IMR-90 (cell line): ENCODE measurements around the gene RPL6.

Experiments
- CTCF ChIP-seq: conservative IDR thresholded peaks from 2 replicates; pipeline ENCODE4 v1.5.1; 2012; ENCODE audit warnings: mild to moderate bottlenecking, low read depth, low read length, improper control_type of control experiment
- MAFK ChIP-seq: IDR thresholded peaks from 2 replicates; pipeline ENCODE4 v1.6.1; 2012; ENCODE audit warnings: low read depth, low read length, improper control_type of control experiment
- POLR2A ChIP-seq: IDR thresholded peaks from 2 replicates; pipeline ENCODE4 v1.6.1; 2012; ENCODE audit warnings: mild to moderate bottlenecking, low read depth, low read length

DNA sequence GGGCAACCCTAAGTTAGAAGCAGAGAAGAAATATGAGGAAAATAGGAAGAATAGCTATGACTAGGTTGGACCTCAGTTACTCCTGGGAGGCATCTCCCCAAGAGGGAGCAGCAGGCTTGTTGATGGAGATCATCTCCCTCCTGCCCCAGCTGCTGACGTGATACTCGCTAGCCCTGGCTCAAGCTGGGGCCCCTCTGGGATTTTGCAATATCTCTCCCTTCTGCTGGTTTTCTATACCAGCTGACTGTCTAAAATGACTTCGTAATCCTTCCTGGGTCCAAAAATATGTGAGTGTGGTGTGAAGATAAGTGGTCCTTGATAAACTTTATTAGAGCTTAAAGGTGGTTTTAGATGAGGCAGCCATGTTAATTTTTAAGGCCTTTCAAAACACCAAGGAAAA, 22.7 kb downstream of the RPL6 start:
- no peak for TF ChIP-seq POLR2A
- no peak for TF ChIP-seq CTCF
- no peak for TF ChIP-seq MAFK
